PC-9 (cell line): ENCODE measurements around the gene RPA3.

Experiments
- EZH2 ChIP-seq: fragments of 200-600 bp; sonication (generic); IDR thresholded peaks from 2 replicates; pipeline ENCODE4 v1.8.0; 2017; ENCODE audit warnings: antibody characterized with exemption, low read depth
- TF ChIP-seq, protein P1 (sequence below): fragments of 200-600 bp; sonication (generic); conservative IDR thresholded peaks from 2 replicates; pipeline ENCODE4 v1.6.1; 2017; ENCODE audit warnings: mixed run types, antibody characterized with exemption, mild to moderate bottlenecking, moderate library complexity

DNA sequence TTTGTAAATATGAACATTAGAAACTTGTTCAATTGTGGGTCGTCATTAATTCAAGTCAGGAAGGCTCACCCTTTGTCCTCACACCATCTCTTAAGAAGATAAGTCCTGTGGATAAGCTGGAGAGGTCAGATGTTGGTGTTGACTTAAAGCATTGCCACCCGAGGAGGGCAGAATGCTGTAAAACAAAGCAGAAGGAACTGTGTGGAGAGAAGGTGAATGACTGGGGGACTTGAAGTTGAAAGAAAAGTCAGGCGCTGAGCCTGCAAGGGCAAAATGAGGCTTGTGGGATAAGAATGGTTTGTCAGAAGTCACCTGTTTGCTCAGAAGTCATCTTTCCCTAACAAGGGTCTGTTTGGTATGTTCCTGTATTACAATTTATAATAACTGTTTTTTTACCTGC is 9.1 kb downstream of the RPA3 start:
- TF ChIP-seq, protein P1, sequence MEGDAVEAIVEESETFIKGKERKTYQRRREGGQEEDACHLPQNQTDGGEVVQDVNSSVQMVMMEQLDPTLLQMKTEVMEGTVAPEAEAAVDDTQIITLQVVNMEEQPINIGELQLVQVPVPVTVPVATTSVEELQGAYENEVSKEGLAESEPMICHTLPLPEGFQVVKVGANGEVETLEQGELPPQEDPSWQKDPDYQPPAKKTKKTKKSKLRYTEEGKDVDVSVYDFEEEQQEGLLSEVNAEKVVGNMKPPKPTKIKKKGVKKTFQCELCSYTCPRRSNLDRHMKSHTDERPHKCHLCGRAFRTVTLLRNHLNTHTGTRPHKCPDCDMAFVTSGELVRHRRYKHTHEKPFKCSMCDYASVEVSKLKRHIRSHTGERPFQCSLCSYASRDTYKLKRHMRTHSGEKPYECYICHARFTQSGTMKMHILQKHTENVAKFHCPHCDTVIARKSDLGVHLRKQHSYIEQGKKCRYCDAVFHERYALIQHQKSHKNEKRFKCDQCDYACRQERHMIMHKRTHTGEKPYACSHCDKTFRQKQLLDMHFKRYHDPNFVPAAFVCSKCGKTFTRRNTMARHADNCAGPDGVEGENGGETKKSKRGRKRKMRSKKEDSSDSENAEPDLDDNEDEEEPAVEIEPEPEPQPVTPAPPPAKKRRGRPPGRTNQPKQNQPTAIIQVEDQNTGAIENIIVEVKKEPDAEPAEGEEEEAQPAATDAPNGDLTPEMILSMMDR, result no peak
- TF ChIP-seq EZH2, result no peak
